VCaP (cell line): Measurements from ENCODE around the gene USE1.
"Not testable (repeated sequence)": the region's sequence is repeated elsewhere in the genome, so short reads cannot be mapped to it uniquely, and the experiment has no call there.

ENCODE experiments used
- H3K27ac ChIP-seq: fragments of 450-650 bp; 2 replicates; pipeline ENCODE4 v1.5.1; 2017
- CTCF ChIP-seq: fragments of 450-650 bp; conservative IDR thresholded peaks from 2 replicates; pipeline ENCODE4 v1.5.1; 2017; ENCODE audit warnings: mild to moderate bottlenecking, moderate library complexity

Gene USE1

GRCh38 chr19:17180997-17181702, 34.0 kb upstream of the USE1 start:
- H3K27ac ChIP-seq, result no peak overlapping the region
- no peak for TF ChIP-seq CTCF

- H3K27ac ChIP-seq, result no peak overlapping the region
- no peak for TF ChIP-seq CTCF
Observed at GRCh38 chr19:17183271-17183761, 31.8 kb upstream of the USE1 start.

GRCh38 chr19:17183858-17184321, 31.3 kb upstream of the USE1 start:
- no peak for TF ChIP-seq CTCF
- no peak overlapping the region for H3K27ac ChIP-seq

- no peak overlapping the region for H3K27ac ChIP-seq
- no peak for TF ChIP-seq CTCF
Observed at GRCh38 chr19:17184371-17184841, 30.8 kb upstream of the USE1 start.

- no peak for TF ChIP-seq CTCF
- H3K27ac ChIP-seq, result no peak overlapping the region
Observed at GRCh38 chr19:17185590-17185989, 29.6 kb upstream of the USE1 start.

GRCh38 chr19:17191736-17192135, 23.4 kb upstream of the USE1 start:
- H3K27ac ChIP-seq, result not testable (repeated sequence)

GRCh38 chr19:17192751-17193150, 22.4 kb upstream of the USE1 start:
- no peak overlapping the region for H3K27ac ChIP-seq
- TF ChIP-seq CTCF, result no peak

GRCh38 chr19:17194608-17195007, 20.5 kb upstream of the USE1 start:
- no peak for TF ChIP-seq CTCF
- no peak overlapping the region for H3K27ac ChIP-seq
